SK-N-SH (cell line): Measurements from ENCODE around the gene CDS2.

Source experiments
- CHD2 ChIP-seq: fragments of 150-350 bp; IDR thresholded peaks from 2 replicates; pipeline ENCODE4 v1.6.1; 2018; ENCODE audit warnings: low read length; ENCODE audit not compliant: partially characterized antibody
- EZH2phosphoT487 ChIP-seq: fragments of 200-600 bp; sonication (generic); IDR thresholded peaks from 2 replicates; pipeline ENCODE4 v1.6.1; 2017; ENCODE audit warnings: low read depth, mixed run types, mild to moderate bottlenecking, antibody characterized with exemption, moderate library complexity, borderline replicate concordance
- FOSL2 ChIP-seq: IDR thresholded peaks from 2 replicates; pipeline ENCODE4 v1.4.0; 2012; ENCODE audit warnings: low read depth, mild to moderate bottlenecking, moderate library complexity, borderline replicate concordance
- GATA2 ChIP-seq: sonication (generic); formaldehyde crosslinking; IDR thresholded peaks from 2 replicates; pipeline ENCODE4 v1.5.0; 2020; ENCODE audit warnings: mild to moderate bottlenecking, missing genetic modification reagents
- NRF1 ChIP-seq: IDR thresholded peaks from 2 replicates; pipeline ENCODE4 v1.6.1; 2012; ENCODE audit warnings: low read depth, mild to moderate bottlenecking, low read length
- POLR2AphosphoS5 ChIP-seq: IDR thresholded peaks from 2 replicates; pipeline ENCODE4 v1.6.1; 2012; ENCODE audit warnings: low read depth, low read length
- RAD21 ChIP-seq: IDR thresholded peaks from 2 replicates; pipeline ENCODE4 v1.6.1; 2012; ENCODE audit warnings: mild to moderate bottlenecking, low read length
- SMC3 ChIP-seq: IDR thresholded peaks from 2 replicates; pipeline ENCODE4 v1.6.1; 2012; ENCODE audit warnings: low read depth, low read length, improper control_type of control experiment
- TF ChIP-seq, protein P1 (sequence below): fragments of 200-600 bp; sonication (generic); IDR thresholded peaks from 2 replicates; pipeline ENCODE4 v1.6.1; 2017; ENCODE audit warnings: antibody characterized with exemption, mild to moderate bottlenecking, moderate library complexity

DNA sequence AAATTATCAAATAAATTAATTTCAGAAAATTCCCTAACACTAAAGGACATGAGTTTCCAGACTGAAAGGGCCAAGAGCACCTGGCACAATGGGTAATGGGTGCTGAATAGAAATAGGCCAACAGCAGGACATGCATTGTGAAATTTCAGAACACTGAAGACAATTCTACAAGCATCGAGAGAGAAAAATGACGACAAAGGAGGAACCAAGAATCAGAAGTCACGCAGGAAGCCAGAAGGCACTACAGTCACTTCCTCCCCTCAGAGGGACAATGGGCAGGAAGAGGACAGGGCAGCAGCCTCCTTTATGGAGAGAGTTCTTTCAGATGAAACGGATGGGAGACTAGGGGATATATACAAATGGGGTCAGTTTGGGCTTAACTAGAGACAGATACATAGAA lies 36.6 kb upstream of the CDS2 start:
- TF ChIP-seq, protein P1, sequence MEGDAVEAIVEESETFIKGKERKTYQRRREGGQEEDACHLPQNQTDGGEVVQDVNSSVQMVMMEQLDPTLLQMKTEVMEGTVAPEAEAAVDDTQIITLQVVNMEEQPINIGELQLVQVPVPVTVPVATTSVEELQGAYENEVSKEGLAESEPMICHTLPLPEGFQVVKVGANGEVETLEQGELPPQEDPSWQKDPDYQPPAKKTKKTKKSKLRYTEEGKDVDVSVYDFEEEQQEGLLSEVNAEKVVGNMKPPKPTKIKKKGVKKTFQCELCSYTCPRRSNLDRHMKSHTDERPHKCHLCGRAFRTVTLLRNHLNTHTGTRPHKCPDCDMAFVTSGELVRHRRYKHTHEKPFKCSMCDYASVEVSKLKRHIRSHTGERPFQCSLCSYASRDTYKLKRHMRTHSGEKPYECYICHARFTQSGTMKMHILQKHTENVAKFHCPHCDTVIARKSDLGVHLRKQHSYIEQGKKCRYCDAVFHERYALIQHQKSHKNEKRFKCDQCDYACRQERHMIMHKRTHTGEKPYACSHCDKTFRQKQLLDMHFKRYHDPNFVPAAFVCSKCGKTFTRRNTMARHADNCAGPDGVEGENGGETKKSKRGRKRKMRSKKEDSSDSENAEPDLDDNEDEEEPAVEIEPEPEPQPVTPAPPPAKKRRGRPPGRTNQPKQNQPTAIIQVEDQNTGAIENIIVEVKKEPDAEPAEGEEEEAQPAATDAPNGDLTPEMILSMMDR: no peak
- TF ChIP-seq CHD2 (no peak), GATA2 (no peak), NRF1 (no peak), EZH2phosphoT487 (no peak), POLR2AphosphoS5 (no peak), RAD21 (no peak), SMC3 (no peak), FOSL2 (no peak)
